T-helper 2 cell treated with Interferon-gamma antibody and Interleukin-4, amounts not matched to agents 5 μg/mL and 100 μg/mL, for 36 hours (primary cell): ENCODE data around the gene PSD2.

Source experiments
- DNase-seq: peaks from one replicate; pipeline ENCODE4 v3.0.0; 2021; ENCODE audit warnings: low spot score
- H3K27ac Mint-ChIP-seq: one replicate; pipeline ENCODE4 v1.8.0; 2021; ENCODE audit warnings: mild to moderate bottlenecking, mixed read lengths
- H3K27me3 Mint-ChIP-seq: one replicate; pipeline ENCODE4 v1.8.0; 2021; ENCODE audit warnings: low read depth, mixed read lengths
- H3K36me3 Mint-ChIP-seq: one replicate; pipeline ENCODE4 v1.8.0; 2021; ENCODE audit warnings: low read depth, mixed read lengths
- H3K4me1 Mint-ChIP-seq: one replicate; pipeline ENCODE4 v1.8.0; 2021; ENCODE audit warnings: low read depth, mixed read lengths
- H3K4me3 Mint-ChIP-seq: one replicate; pipeline ENCODE4 v1.8.0; 2022; ENCODE audit warnings: mild to moderate bottlenecking, moderate library complexity, mixed read lengths
- H3K9me3 Mint-ChIP-seq: one replicate; pipeline ENCODE4 v1.8.0; 2021; ENCODE audit warnings: mixed read lengths

Gene PSD2

GRCh38 chr5:139820606-139821005 is 25.0 kb downstream of the PSD2 start:
- H3K4me1 Mint-ChIP-seq, result no peaks in the 10 kb centered on the region
- peaks cover 6% of the 10 kb centered on the region for H3K9me3 Mint-ChIP-seq
- no peak overlapping the region for H3K27ac Mint-ChIP-seq
- no peak for DNase-seq
- no peak overlapping the region for H3K4me3 Mint-ChIP-seq
- peaks cover 5% of the 10 kb centered on the region for H3K27me3 Mint-ChIP-seq
- H3K36me3 Mint-ChIP-seq, result no peaks in the 10 kb centered on the region

- Mint-ChIP-seq H3K27ac (no peak overlapping the region), H3K4me3 (no peak overlapping the region), H3K27me3 (peaks cover 5% of the 10 kb centered on the region), H3K36me3 (no peaks in the 10 kb centered on the region), H3K9me3 (peaks cover 6% of the 10 kb centered on the region), H3K4me1 (no peaks in the 10 kb centered on the region)
- no peak for DNase-seq
These were observed 26.4 kb downstream of the PSD2 start for GRCh38 chr5:139821806-139822552.

- H3K9me3 Mint-ChIP-seq, result peaks cover 6% of the 10 kb centered on the region
- H3K4me1 Mint-ChIP-seq, result no peaks in the 10 kb centered on the region
- H3K27me3 Mint-ChIP-seq, result peaks cover 5% of the 10 kb centered on the region
- no peaks in the 10 kb centered on the region for H3K36me3 Mint-ChIP-seq
- no peak overlapping the region for H3K27ac Mint-ChIP-seq
- no peak overlapping the region for H3K4me3 Mint-ChIP-seq
- no peak for DNase-seq
These were observed 27.2 kb downstream of the PSD2 start for GRCh38 chr5:139822553-139823425.

GRCh38 chr5:139823757-139824355 is 28.2 kb downstream of the PSD2 start:
- no peaks in the 10 kb centered on the region for H3K4me1 Mint-ChIP-seq
- no peak overlapping the region for H3K27ac Mint-ChIP-seq
- DNase-seq, result no peak
- H3K9me3 Mint-ChIP-seq, result peaks cover 1% of the 10 kb centered on the region
- H3K36me3 Mint-ChIP-seq, result no peaks in the 10 kb centered on the region
- peaks cover 5% of the 10 kb centered on the region for H3K27me3 Mint-ChIP-seq
- H3K4me3 Mint-ChIP-seq, result no peak overlapping the region

GRCh38 chr5:139825690-139826089 is 30.1 kb downstream of the PSD2 start:
- Mint-ChIP-seq H3K27me3 (peaks cover 5% of the 10 kb centered on the region), H3K36me3 (no peaks in the 10 kb centered on the region), H3K27ac (no peak overlapping the region), H3K4me3 (no peak overlapping the region), H3K9me3 (no peaks in the 10 kb centered on the region), H3K4me1 (no peaks in the 10 kb centered on the region)
- DNase-seq, result no peak

GRCh38 chr5:139828207-139828895 is 32.7 kb downstream of the PSD2 start:
- H3K4me3 Mint-ChIP-seq, result no peak overlapping the region
- H3K27me3 Mint-ChIP-seq, result peaks cover 19% of the 10 kb centered on the region
- no peaks in the 10 kb centered on the region for H3K36me3 Mint-ChIP-seq
- DNase-seq, result no peak
- H3K4me1 Mint-ChIP-seq, result no peaks in the 10 kb centered on the region
- H3K27ac Mint-ChIP-seq, result no peak overlapping the region
- no peaks in the 10 kb centered on the region for H3K9me3 Mint-ChIP-seq

- Mint-ChIP-seq H3K4me3 (no peak overlapping the region), H3K27me3 (peaks cover 19% of the 10 kb centered on the region), H3K27ac (no peak overlapping the region), H3K4me1 (no peaks in the 10 kb centered on the region), H3K36me3 (no peaks in the 10 kb centered on the region), H3K9me3 (no peaks in the 10 kb centered on the region)
- no peak for DNase-seq
These were observed 33.9 kb downstream of the PSD2 start for GRCh38 chr5:139829471-139829870.

GRCh38 chr5:139831624-139832023 is 36.0 kb downstream of the PSD2 start:
- Mint-ChIP-seq H3K36me3 (no peaks in the 10 kb centered on the region), H3K27me3 (peaks cover 19% of the 10 kb centered on the region), H3K9me3 (no peaks in the 10 kb centered on the region), H3K4me1 (no peaks in the 10 kb centered on the region), H3K4me3 (no peak overlapping the region), H3K27ac (no peak overlapping the region)
- no peak for DNase-seq

GRCh38 chr5:139833525-139833924 is 37.9 kb downstream of the PSD2 start:
- Mint-ChIP-seq H3K27ac (no peak overlapping the region), H3K4me3 (no peak overlapping the region), H3K36me3 (no peaks in the 10 kb centered on the region), H3K27me3 (peaks cover 19% of the 10 kb centered on the region), H3K4me1 (no peaks in the 10 kb centered on the region), H3K9me3 (no peaks in the 10 kb centered on the region)
- no peak for DNase-seq

- no peaks in the 10 kb centered on the region for H3K4me1 Mint-ChIP-seq
- DNase-seq, result no peak
- peaks cover 14% of the 10 kb centered on the region for H3K27me3 Mint-ChIP-seq
- H3K36me3 Mint-ChIP-seq, result no peaks in the 10 kb centered on the region
- H3K27ac Mint-ChIP-seq, result no peak overlapping the region
- no peak overlapping the region for H3K4me3 Mint-ChIP-seq
- H3K9me3 Mint-ChIP-seq, result no peaks in the 10 kb centered on the region
These were observed 40.0 kb downstream of the PSD2 start for GRCh38 chr5:139835656-139836055.

- Mint-ChIP-seq H3K27me3 (peaks cover 6% of the 10 kb centered on the region), H3K4me1 (no peaks in the 10 kb centered on the region), H3K4me3 (no peak overlapping the region), H3K27ac (no peak overlapping the region), H3K36me3 (no peaks in the 10 kb centered on the region), H3K9me3 (no peaks in the 10 kb centered on the region)
- no peak for DNase-seq
These were observed 41.0 kb downstream of the PSD2 start for GRCh38 chr5:139836469-139837208.

- Mint-ChIP-seq H3K27me3 (peaks cover 4% of the 10 kb centered on the region), H3K4me1 (no peaks in the 10 kb centered on the region)
These were observed 42.2 kb downstream of the PSD2 start for GRCh38 chr5:139837711-139838380.

More at GRCh38 chr5:139837711-139838380, 42.2 kb downstream of the PSD2 start:
- no peak overlapping the region for H3K27ac Mint-ChIP-seq
- H3K36me3 Mint-ChIP-seq, result no peaks in the 10 kb centered on the region
- no peak overlapping the region for H3K4me3 Mint-ChIP-seq
- H3K9me3 Mint-ChIP-seq, result no peaks in the 10 kb centered on the region
- DNase-seq, result no peak
